K562 (cell line): ENCODE measurements around the gene MOB1A. TPM values are rescaled to one million over a fixed set of nuclear protein-coding genes. Genes with fewer than 3 reads are reported as not detected.

Experiments used
- ATF3 ChIP-seq, 2 experiments: fragments of 450-650 bp in 1 of 2; sonication (generic) in 1 of 2; formaldehyde crosslinking in 1 of 2; IDR thresholded peaks in 1 of 2; conservative IDR thresholded peaks in 1 of 2; 2 replicates each; pipeline versions ENCODE4 v1.6.1 to v1.8.1; 2016 to 2023; ENCODE audit warnings: mild to moderate bottlenecking in 2 of 2, moderate library complexity in 2 of 2, inconsistent platforms in 1 of 2, missing genetic modification reagents in 1 of 2
- BHLHE40 ChIP-seq: IDR thresholded peaks from 2 replicates; pipeline ENCODE4 v1.6.1; 2011; ENCODE audit warnings: low read length, improper control_type of control experiment
- CREB5 ChIP-seq: fragments of 250-450 bp; sonication (Bioruptor Pico); IDR thresholded peaks from 2 replicates; pipeline ENCODE4 v1.5.0; 2020; ENCODE audit warnings: mild to moderate bottlenecking
- CSDE1 ChIP-seq, 2 experiments: fragments of 450-650 bp; IDR thresholded peaks; 2 replicates each; pipeline ENCODE4 v1.6.1; 2016; ENCODE audit warnings: mild to moderate bottlenecking in 1 of 2
- GTF2B ChIP-seq: IDR thresholded peaks from 2 replicates; pipeline ENCODE4 v1.6.1; 2011; ENCODE audit not compliant: insufficient read length; ENCODE audit errors: extremely low read depth
- GTF2E2 ChIP-seq: fragments of 200-800 bp; sonication (Bioruptor generic); IDR thresholded peaks from 2 replicates; pipeline ENCODE4 v1.6.1; 2016; ENCODE audit warnings: missing genetic modification characterization, missing compliant biosample characterization
- HMG20B ChIP-seq: fragments of 250-450 bp; sonication (Bioruptor Pico); IDR thresholded peaks from 2 replicates; pipeline ENCODE4 v1.5.0; 2021; ENCODE audit warnings: mild to moderate bottlenecking
- NELFE ChIP-seq: IDR thresholded peaks from 2 replicates; pipeline ENCODE4 v1.6.1; 2011; ENCODE audit warnings: mild to moderate bottlenecking; ENCODE audit not compliant: insufficient read depth, insufficient read length
- SNAPC5 ChIP-seq: fragments of 250-450 bp; sonication (Bioruptor Pico); IDR thresholded peaks from 2 replicates; pipeline ENCODE4 v1.8.0; 2021; ENCODE audit warnings: moderate library complexity, mild to moderate bottlenecking, inconsistent platforms
- TBL1XR1 ChIP-seq, 2 experiments: IDR thresholded peaks; 2 replicates each; pipeline ENCODE4 v1.6.1; 2012; ENCODE audit warnings: improper control_type of control experiment in 2 of 2, low read length in 2 of 2, mild to moderate bottlenecking in 1 of 2
- TFAP4 ChIP-seq: sonication (generic); formaldehyde crosslinking; IDR thresholded peaks from 2 replicates; pipeline ENCODE4 v1.8.0; 2022; ENCODE audit warnings: missing genetic modification reagents, mild to moderate bottlenecking, moderate library complexity, borderline replicate concordance
- UBTF ChIP-seq, 2 experiments: IDR thresholded peaks; 2 replicates each; pipeline ENCODE4 v1.6.1; 2012; ENCODE audit warnings: improper control_type of control experiment in 2 of 2, low read depth in 2 of 2, low read length in 2 of 2, borderline replicate concordance in 1 of 2
- ZNF165 ChIP-seq: fragments of 250-450 bp; sonication (Bioruptor Pico); IDR thresholded peaks from 2 replicates; pipeline ENCODE4 v1.4.0; 2020; ENCODE audit warnings: borderline replicate concordance
- ZNF592 ChIP-seq: fragments of 450-650 bp; IDR thresholded peaks from 2 replicates; pipeline ENCODE4 v1.6.1; 2017; ENCODE audit warnings: antibody characterized with exemption, mild to moderate bottlenecking
- ZSCAN29 ChIP-seq: fragments of 450-650 bp; IDR thresholded peaks from 2 replicates; pipeline ENCODE4 v1.6.1; 2017
- polyA plus RNA-seq, 8 experiments: library from polyadenylated mRNA; depleted of rRNA in 4 of 8; stranded (reverse) in 5 of 8; unstranded in 3 of 8; fragments of >200 nt; fragmentation: Nextera tagmentation in 2 of 8; fragmentation: Illumina TruSeq in 1 of 8; extraction: Ambion mirVana in 2 of 8; extraction: Trizol in 1 of 8; gene quantifications; 2 replicates each; pipeline versions ENCODE4 v1.2.1 to v1.2.3, GENCODE V29; 2011 to 2014; ENCODE audit warnings: inconsistent platforms in 1 of 8, missing spikeins in 1 of 8
- total RNA-seq, 7 experiments: library from RNA; depleted of rRNA in 6 of 7; stranded (reverse); fragments of >200 nt in 6 of 7; fragmentation: Illumina TruSeq in 2 of 7; extraction: Trizol in 2 of 7; gene quantifications; 2 replicates each; pipeline versions ENCODE4 v1.2.1 to v1.2.3, GENCODE V29; 2011 to 2021; ENCODE audit warnings: low replicate concordance in 1 of 7

Gene MOB1A
- total and polyA plus RNA-seq, 9 of the 15 experiments (the other 6 are each of a cell fraction or from before 2014, with no cell fraction given): 24.8 to 100 (median 60.2) TPM

- TF ChIP-seq TFAP4 (CRISPR knock-in tag): peak; percentile 48
- no peak for TF ChIP-seq ATF3 (IDR thresholded peaks at IDR 0.05)
- TF ChIP-seq ATF3 (CRISPR knock-in tag; conservative IDR thresholded peaks at IDR 0.05): 0 out of 2 replicates have a peak, but pooled peaks have one; percentile 11
- no peak for TF ChIP-seq HMG20B (CRISPR knock-in tag)
- TF ChIP-seq GTF2B: no peak
- no peak for TF ChIP-seq SNAPC5 (CRISPR knock-in tag)
- TF ChIP-seq UBTF (IDR thresholded peaks at IDR 0.05; ENCODE audit: borderline replicate concordance in 1 of 2, low read depth in 2 of 2, low read length in 2 of 2): peak; percentile 78 to 79; a peak in 3 of 4 replicates
- peak; percentile 28; the same call in 1 of the 2 replicates for TF ChIP-seq ZSCAN29
- TF ChIP-seq ZNF592: 0 out of 2 replicates have a peak, but pooled peaks have one; percentile 34
- 0 out of 2 replicates have a peak, but pooled peaks have one; percentile 7 for TF ChIP-seq BHLHE40
- TF ChIP-seq ZNF165 (CRISPR knock-in tag): no peak
- TF ChIP-seq CREB5 (CRISPR knock-in tag): no peak
- 0 out of 4 replicates have a peak, but pooled peaks of 1 of the 2 experiments have one; percentile 15 for TF ChIP-seq TBL1XR1 (IDR thresholded peaks at IDR 0.05; ENCODE audit: low read length in 2 of 2)
- TF ChIP-seq CSDE1 (IDR thresholded peaks at IDR 0.05): no peak; a peak in 1 of 4 replicates
- TF ChIP-seq GTF2E2: no peak
- no peak for TF ChIP-seq NELFE
Observed at GRCh38 chr2:74147727-74148456, 30.8 kb downstream of the MOB1A start, which contains the start of gene BOLA3 (continued).
